GM21528 (cell line): ENCODE measurements around the gene CNKSR3.

Experiments used
- ATAC-seq: cut with Tn5 transposase; IDR thresholded peaks from one replicate; pipeline ENCODE4 v1.9.1; 2021; ENCODE audit warnings: mild to moderate bottlenecking, moderate library complexity; ENCODE audit not compliant: unreplicated experiment, low FRiP score

The CNKSR3 gene

GRCh38 chr6:154458565-154459470 lies 51.7 kb downstream of the CNKSR3 start:
- ATAC-seq: no peak

GRCh38 chr6:154457881-154458284 lies 52.6 kb downstream of the CNKSR3 start:
- no peak for ATAC-seq

GRCh38 chr6:154457046-154457713 lies 53.3 kb downstream of the CNKSR3 start:
- no peak for ATAC-seq

GRCh38 chr6:154453329-154453728 lies 57.2 kb downstream of the CNKSR3 start:
- no peak for ATAC-seq

GRCh38 chr6:154450498-154450897 lies 60.0 kb downstream of the CNKSR3 start:
- ATAC-seq: no peak

GRCh38 chr6:154448448-154449096 lies 61.9 kb downstream of the CNKSR3 start:
- ATAC-seq: no peak

GRCh38 chr6:154447954-154448353 lies 62.5 kb downstream of the CNKSR3 start:
- ATAC-seq: no peak

- no peak for ATAC-seq
Measured at GRCh38 chr6:154446984-154447383, 63.5 kb downstream of the CNKSR3 start.

GRCh38 chr6:154445417-154445816 lies 65.1 kb downstream of the CNKSR3 start:
- no peak for ATAC-seq

GRCh38 chr6:154441995-154442310 lies 68.5 kb downstream of the CNKSR3 start:
- no peak for ATAC-seq

GRCh38 chr6:154440422-154441043 lies 70.0 kb downstream of the CNKSR3 start:
- ATAC-seq: no peak

GRCh38 chr6:154440022-154440421 lies 70.5 kb downstream of the CNKSR3 start:
- ATAC-seq: no peak

- ATAC-seq: no peak
Measured at GRCh38 chr6:154438882-154439415, 71.5 kb downstream of the CNKSR3 start.

- no peak for ATAC-seq
Measured at GRCh38 chr6:154435400-154435945, 75.0 kb downstream of the CNKSR3 start.

GRCh38 chr6:154434662-154435061 lies 75.8 kb downstream of the CNKSR3 start:
- no peak for ATAC-seq

GRCh38 chr6:154433477-154434241 lies 76.8 kb downstream of the CNKSR3 start:
- ATAC-seq: no peak

- no peak for ATAC-seq
Measured at GRCh38 chr6:154432533-154433476, 77.7 kb downstream of the CNKSR3 start.

- ATAC-seq: no peak
Measured at GRCh38 chr6:154430481-154430919, 80.0 kb downstream of the CNKSR3 start.

GRCh38 chr6:154429711-154430110 lies 80.8 kb downstream of the CNKSR3 start:
- ATAC-seq: no peak
